A549 (cell line): Measurements from ENCODE around the gene EGFL8.

Experiments
- BCL3 ChIP-seq: fragments of >200 bp; sonication (Bioruptor Twin); formaldehyde crosslinking; IDR thresholded peaks from 3 replicates; pipeline ENCODE4 v1.6.1; 2016
- BHLHE40 ChIP-seq: IDR thresholded peaks from 2 replicates; pipeline ENCODE4 v1.6.1; 2012; ENCODE audit warnings: low read depth, low read length, inconsistent platforms
- CHD2 ChIP-seq: fragments of 150-350 bp; IDR thresholded peaks from 2 replicates; pipeline ENCODE4 v1.6.1; 2014; ENCODE audit warnings: low read length; ENCODE audit not compliant: partially characterized antibody
- CTCF ChIP-seq: fragments of >200 bp; sonication (Bioruptor Twin); formaldehyde crosslinking; IDR thresholded peaks from 3 replicates; pipeline ENCODE4 v1.5.1; 2016
- E2F6 ChIP-seq: IDR thresholded peaks from 2 replicates; pipeline ENCODE4 v1.6.1; 2012; ENCODE audit warnings: low read depth, borderline replicate concordance
- ESRRA ChIP-seq: fragments of 150-350 bp; IDR thresholded peaks from 2 replicates; pipeline ENCODE4 v1.6.1; 2014; ENCODE audit warnings: mild to moderate bottlenecking, low read length, borderline replicate concordance
- NR3C1 ChIP-seq: fragments of >200 bp; sonication (Bioruptor Twin); formaldehyde crosslinking; IDR thresholded peaks from 3 replicates; pipeline ENCODE4 v1.6.1; 2017
- POLR2A ChIP-seq: IDR thresholded peaks from 2 replicates; pipeline ENCODE4 v1.6.1; 2012; ENCODE audit warnings: mild to moderate bottlenecking, low read length
- RAD21 ChIP-seq, 2 experiments: fragments of >200 bp in 1 of 2; sonication (Bioruptor Twin) in 1 of 2; formaldehyde crosslinking in 1 of 2; IDR thresholded peaks in 1 of 2; conservative IDR thresholded peaks in 1 of 2; 2 replicates in 1 of 2; 3 replicates in 1 of 2; pipeline ENCODE4 v1.6.1; 2012 to 2018; ENCODE audit warnings: inconsistent platforms in 1 of 2
- REST ChIP-seq: fragments of 200-600 bp; sonication (generic); IDR thresholded peaks from 2 replicates; pipeline ENCODE4 v1.6.1; 2016; ENCODE audit warnings: antibody characterized with exemption, mild to moderate bottlenecking, moderate library complexity
- RFX5 ChIP-seq: fragments of 450-650 bp; IDR thresholded peaks from 2 replicates; pipeline ENCODE4 v1.7.1; 2014; ENCODE audit warnings: antibody characterized with exemption, mild to moderate bottlenecking, moderate library complexity

GRCh38 chr6:32203426-32204267 lies 39.3 kb downstream of the EGFL8 start:
- TF ChIP-seq NR3C1 (no peak), CTCF (no peak), POLR2A (no peak), CHD2 (no peak), RAD21 (conservative IDR thresholded peaks at IDR 0.05 in 1 of 2, IDR thresholded peaks at IDR 0.05 in 1 of 2) (no peak), RFX5 (no peak), BHLHE40 (no peak), ESRRA (no peak), REST (no peak), BCL3 (no peak), E2F6 (no peak)
